ENCODE data around the gene UBE2G1.

- TF ChIP-seq ZC3H11A (IDR thresholded peaks at IDR 0.05) (no peak), RCOR1 (IDR thresholded peaks at IDR 0.05; ENCODE audit: low read depth, low read length) (no peak), POLR2A (IDR thresholded peaks at IDR 0.05; ENCODE audit: low read length) (no peak), CTCF (IDR thresholded peaks at IDR 0.05) (no peak), POLR2AphosphoS2 (conservative IDR thresholded peaks at IDR 0.05; ENCODE audit: low read length) (no peak), RFX5 (IDR thresholded peaks at IDR 0.05) (no peak), TP53 (CRISPR knock-in tag; IDR thresholded peaks at IDR 0.05) (no peak), BHLHE40 (IDR thresholded peaks at IDR 0.05; ENCODE audit: low read depth, low read length) (no peak)
- TF ChIP-seq, protein P1, sequence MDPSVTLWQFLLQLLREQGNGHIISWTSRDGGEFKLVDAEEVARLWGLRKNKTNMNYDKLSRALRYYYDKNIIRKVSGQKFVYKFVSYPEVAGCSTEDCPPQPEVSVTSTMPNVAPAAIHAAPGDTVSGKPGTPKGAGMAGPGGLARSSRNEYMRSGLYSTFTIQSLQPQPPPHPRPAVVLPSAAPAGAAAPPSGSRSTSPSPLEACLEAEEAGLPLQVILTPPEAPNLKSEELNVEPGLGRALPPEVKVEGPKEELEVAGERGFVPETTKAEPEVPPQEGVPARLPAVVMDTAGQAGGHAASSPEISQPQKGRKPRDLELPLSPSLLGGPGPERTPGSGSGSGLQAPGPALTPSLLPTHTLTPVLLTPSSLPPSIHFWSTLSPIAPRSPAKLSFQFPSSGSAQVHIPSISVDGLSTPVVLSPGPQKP (IDR thresholded peaks at IDR 0.05; ENCODE audit: low read depth, low read length) = no peak
These were observed 44.7 kb upstream of the UBE2G1 start for GRCh38 chr17:4411201-4411600.
